MM.1S (cell line): Measurements from ENCODE around the gene KRTAP10-4.

Experiments used
- DNase-seq: peaks from one replicate; pipeline ENCODE4 v3.0.0-alpha.2; 2015
- H2AFZ ChIP-seq: fragments of 300-600 bp; sonication (generic); 2 replicates; pipeline ENCODE4 v1.6.0; 2016; ENCODE audit warnings: antibody characterized with exemption, low read length
- H3F3A ChIP-seq: fragments of 300-600 bp; sonication (generic); 2 replicates; pipeline ENCODE4 v1.6.1; 2016; ENCODE audit warnings: mild to moderate bottlenecking, antibody characterized with exemption, low read length, moderate library complexity, mixed read lengths; ENCODE audit not compliant: insufficient read depth
- H3K27ac ChIP-seq: fragments of 300-600 bp; sonication (generic); 2 replicates; pipeline ENCODE4 v1.5.1; 2016; ENCODE audit warnings: mild to moderate bottlenecking, low read length
- H3K27me3 ChIP-seq: fragments of 300-600 bp; sonication (generic); replicated peaks from 2 replicates; pipeline ENCODE4 v1.6.0; 2016; ENCODE audit warnings: low read length; ENCODE audit not compliant: insufficient read depth
- H3K36me3 ChIP-seq: fragments of 300-600 bp; sonication (generic); replicated peaks from 2 replicates; pipeline ENCODE4 v1.6.1; 2016; ENCODE audit warnings: mild to moderate bottlenecking, low read length, mixed read lengths; ENCODE audit not compliant: insufficient read depth
- H3K4me1 ChIP-seq: fragments of 300-600 bp; sonication (generic); 2 replicates; pipeline ENCODE4 v1.6.1; 2016; ENCODE audit warnings: low read length, mixed read lengths
- H3K4me2 ChIP-seq: fragments of 300-600 bp; sonication (generic); 2 replicates; pipeline ENCODE4 v1.6.0; 2016; ENCODE audit warnings: low read depth, low read length
- H3K4me3 ChIP-seq: fragments of 300-600 bp; sonication (generic); 2 replicates; pipeline ENCODE4 v1.5.1; 2016; ENCODE audit warnings: low read length, mixed read lengths
- H3K79me2 ChIP-seq: fragments of 300-600 bp; sonication (generic); 2 replicates; pipeline ENCODE4 v1.6.1; 2016; ENCODE audit warnings: mixed run types, low read length, mixed read lengths
- H3K9ac ChIP-seq: fragments of 300-600 bp; sonication (generic); 2 replicates; pipeline ENCODE4 v1.6.1; 2016; ENCODE audit warnings: low read length, mixed read lengths
- H3K9me2 ChIP-seq: fragments of 300-600 bp; sonication (generic); replicated peaks from 2 replicates; pipeline ENCODE4 v1.6.1; 2016; ENCODE audit warnings: mild to moderate bottlenecking, low read length, mixed read lengths; ENCODE audit not compliant: insufficient read depth
- H3K9me3 ChIP-seq: fragments of 300-600 bp; sonication (generic); replicated peaks from 2 replicates; pipeline ENCODE4 v1.6.1; 2016; ENCODE audit warnings: mild to moderate bottlenecking, low read length, mixed read lengths; ENCODE audit not compliant: insufficient read depth
- H4K20me1 ChIP-seq: fragments of 300-600 bp; sonication (generic); 2 replicates; pipeline ENCODE4 v1.6.1; 2016; ENCODE audit warnings: mild to moderate bottlenecking, low read length, moderate library complexity, mixed read lengths; ENCODE audit not compliant: insufficient read depth
- CTCF ChIP-seq: fragments of 300-600 bp; sonication (generic); IDR thresholded peaks from 2 replicates; pipeline ENCODE4 v1.5.1; 2016; ENCODE audit warnings: antibody characterized with exemption, low read length, mixed read lengths
- EZH2 ChIP-seq: fragments of 300-600 bp; sonication (generic); optimal IDR thresholded peaks from 2 replicates; pipeline ENCODE3; 2017; ENCODE audit warnings: low read depth, mild to moderate bottlenecking, antibody characterized with exemption, low read length, mixed read lengths
- EZH2phosphoT487 ChIP-seq: fragments of 300-600 bp; sonication (generic); IDR thresholded peaks from 2 replicates; pipeline ENCODE4 v1.6.1; 2018; ENCODE audit warnings: antibody characterized with exemption, low read length

KRTAP10-4 gene

GRCh38 chr21:44575307-44576024 is 1.9 kb downstream of the KRTAP10-4 start:
- no peak overlapping the region for H3K27ac ChIP-seq

GRCh38 chr21:44576025-44576420 is 2.5 kb downstream of the KRTAP10-4 start:
- no peak overlapping the region for H3K4me3 ChIP-seq
- H3K4me2 ChIP-seq = no peak overlapping the region
- H3K9me2 ChIP-seq = no peaks in the 10 kb centered on the region
- no peaks in the 10 kb centered on the region for H4K20me1 ChIP-seq
- H3K27ac ChIP-seq = no peak overlapping the region
- H3K27me3 ChIP-seq = peaks cover 94% of the 10 kb centered on the region
- H3K9me3 ChIP-seq = no peaks in the 10 kb centered on the region
- H3K9ac ChIP-seq = no peak overlapping the region
- no peaks in the 10 kb centered on the region for H3F3A ChIP-seq
- TF ChIP-seq EZH2 (no peak), CTCF (no peak)
- H3K79me2 ChIP-seq = no peaks in the 10 kb centered on the region
- DNase-seq = no peak
- H3K36me3 ChIP-seq = no peaks in the 10 kb centered on the region
- no peaks in the 10 kb centered on the region for H3K4me1 ChIP-seq
- no peak overlapping the region for H2AFZ ChIP-seq

More at GRCh38 chr21:44575307-44576024, 1.9 kb downstream of the KRTAP10-4 start:
- Histone ChIP-seq H3K4me2 (no peak overlapping the region), H3K79me2 (no peaks in the 10 kb centered on the region), H3K9me3 (no peaks in the 10 kb centered on the region), H3K27me3 (peaks cover 94% of the 10 kb centered on the region), H3K4me3 (no peak overlapping the region), H4K20me1 (no peaks in the 10 kb centered on the region), H3K36me3 (no peaks in the 10 kb centered on the region), H3F3A (no peaks in the 10 kb centered on the region), H2AFZ (no peak overlapping the region), H3K9ac (no peak overlapping the region), H3K9me2 (no peaks in the 10 kb centered on the region), H3K4me1 (no peaks in the 10 kb centered on the region)
- DNase-seq = no peak
- no peak for TF ChIP-seq CTCF
- TF ChIP-seq EZH2 = no peak
- TF ChIP-seq EZH2phosphoT487 = no peak

DNA sequence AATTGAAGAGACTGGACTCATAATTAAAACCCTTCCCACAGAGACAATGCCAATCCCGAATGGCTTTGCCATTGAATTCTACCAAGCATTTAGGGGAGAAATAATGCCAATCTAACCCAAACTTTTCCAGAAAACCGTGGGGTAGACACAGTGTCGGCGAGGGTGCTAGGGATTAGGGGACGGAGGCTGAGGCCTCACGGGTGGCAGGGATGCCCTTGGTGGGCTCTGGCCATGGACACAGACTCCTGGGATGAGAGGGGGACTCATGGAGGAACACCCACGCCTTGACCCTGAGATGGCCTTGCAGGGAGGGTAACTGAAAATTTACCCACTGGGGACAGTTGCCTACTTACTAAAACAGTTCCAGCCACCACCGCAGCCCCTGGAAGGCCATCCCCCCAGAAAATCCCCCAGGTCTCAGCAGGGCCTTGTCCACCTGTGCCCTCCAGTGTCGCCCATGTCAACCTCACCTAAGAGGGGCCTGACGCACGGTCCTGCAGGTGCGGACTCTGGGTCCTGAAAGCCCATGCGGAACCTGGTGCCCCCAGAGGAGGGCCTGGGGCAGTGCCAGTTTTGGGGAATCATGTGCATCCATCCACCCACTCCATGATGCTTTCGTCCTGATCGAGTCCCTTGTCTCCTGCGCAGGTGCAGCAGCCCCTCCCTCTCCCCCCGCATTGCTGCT is 5.0 kb downstream of the KRTAP10-4 start:
- H3K36me3 ChIP-seq = no peaks in the 10 kb centered on the region
- no peak overlapping the region for H3K27ac ChIP-seq
- H3F3A ChIP-seq = no peaks in the 10 kb centered on the region
- H4K20me1 ChIP-seq = no peaks in the 10 kb centered on the region
- no peaks in the 10 kb centered on the region for H3K9me2 ChIP-seq
- no peak overlapping the region for H3K9ac ChIP-seq
- no peaks in the 10 kb centered on the region for H3K9me3 ChIP-seq
- no peak overlapping the region for H3K4me3 ChIP-seq
- H3K27me3 ChIP-seq = peaks cover 94% of the 10 kb centered on the region
- H3K4me1 ChIP-seq = no peaks in the 10 kb centered on the region
- no peaks in the 10 kb centered on the region for H3K79me2 ChIP-seq
- TF ChIP-seq EZH2phosphoT487 (no peak), EZH2 (no peak), CTCF (no peak)
- no peak overlapping the region for H3K4me2 ChIP-seq
- DNase-seq = no peak
- H2AFZ ChIP-seq = no peak overlapping the region
